ENCODE results near the gene COX20. TPM values are rescaled to one million over a fixed set of nuclear protein-coding genes. Genes with fewer than 3 reads are reported as not detected.
"Not testable (repeated sequence)": the region's sequence is repeated elsewhere in the genome, so short reads cannot be mapped to it uniquely, and the experiment has no call there.

The COX20 gene, protein sequence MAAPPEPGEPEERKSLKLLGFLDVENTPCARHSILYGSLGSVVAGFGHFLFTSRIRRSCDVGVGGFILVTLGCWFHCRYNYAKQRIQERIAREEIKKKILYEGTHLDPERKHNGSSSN
- total RNA-seq = 70.5 TPM

DNA sequence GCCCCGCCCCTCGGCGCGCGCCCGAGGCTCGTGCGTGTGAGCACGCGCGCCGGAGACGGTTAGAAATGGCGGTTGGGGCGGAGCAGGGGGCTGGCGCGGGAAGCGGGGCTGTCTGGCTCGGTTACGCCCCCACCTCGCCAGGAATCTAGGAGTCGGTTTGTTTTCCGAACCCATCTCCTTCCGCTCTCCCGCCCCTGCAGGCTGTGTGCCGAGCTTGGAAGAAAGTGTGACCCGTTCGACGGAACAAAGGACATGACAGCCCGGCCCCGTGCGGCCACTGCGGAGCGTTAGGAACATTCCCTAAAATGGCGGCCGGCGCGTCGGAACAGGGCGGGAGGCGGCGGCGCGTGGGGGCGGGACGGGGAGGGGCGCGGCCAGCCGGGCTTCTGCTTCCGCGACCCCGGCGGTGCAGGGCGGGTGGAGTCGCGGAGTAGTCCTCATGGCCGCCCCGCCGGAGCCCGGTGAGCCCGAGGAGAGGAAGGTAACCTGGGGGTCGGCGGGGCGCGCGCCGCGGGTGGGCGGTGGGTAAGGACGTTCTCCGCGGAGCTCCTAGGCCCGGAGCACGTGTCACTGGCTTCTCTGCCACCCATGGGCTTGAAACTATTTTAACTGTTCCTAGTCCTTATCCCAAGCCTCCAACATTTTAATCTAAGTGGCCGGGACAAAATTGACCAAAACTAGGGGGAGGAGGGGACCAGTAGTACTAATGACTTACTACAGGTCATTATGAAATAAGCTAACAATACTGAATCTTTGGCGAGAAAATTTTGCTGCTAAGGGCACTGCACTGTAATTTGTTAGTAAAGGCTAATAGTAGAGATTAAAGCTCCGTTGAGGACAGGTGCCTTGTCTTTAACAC is at the start of gene COX20:
TSS of gene COX20 (plus strand) at position 383 of the 859 bp plus-strand sequence. CDS start at position 440, 57 bp downstream.
- FAIRE-seq (no peak), DNase-seq (ENCODE audit: low spot score in 2 of 2) (peak; percentile 83 to 94)

DNA sequence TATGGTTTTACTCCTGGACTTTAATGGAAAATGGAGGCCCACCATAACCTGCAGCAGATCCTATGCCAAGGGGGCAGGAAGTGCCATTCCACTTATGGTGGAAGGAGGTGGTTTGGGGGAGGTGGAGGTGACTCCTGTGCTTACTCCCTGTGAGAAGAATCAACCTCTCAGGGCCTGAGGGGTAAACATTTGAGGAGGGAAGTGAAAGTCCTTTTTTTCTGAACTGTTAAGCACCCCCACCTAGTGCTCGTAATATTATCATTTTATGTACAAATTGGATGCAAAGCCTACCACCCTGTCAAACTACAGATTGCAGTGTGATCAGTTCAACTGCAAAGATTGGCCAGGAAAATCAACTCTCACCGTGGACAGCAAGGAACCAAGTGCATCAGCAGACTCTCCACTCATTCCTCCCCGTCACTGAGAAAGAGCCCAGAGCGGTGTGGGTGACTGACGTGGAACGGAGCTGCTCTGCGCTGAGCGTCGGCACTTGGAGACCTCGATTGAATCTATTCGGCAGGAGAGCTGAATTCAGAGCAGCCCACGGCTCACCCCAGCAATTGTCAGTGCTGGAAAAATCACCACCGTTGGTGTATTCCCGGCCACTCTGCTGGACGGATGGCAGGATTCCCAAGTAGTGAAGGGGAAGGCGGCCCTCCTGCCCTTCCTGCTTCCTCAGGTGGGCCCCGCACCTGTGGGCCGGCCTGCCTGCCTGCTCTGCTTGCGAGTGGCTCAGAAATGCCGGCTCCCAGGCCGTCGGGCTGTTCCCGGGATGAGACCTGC is 46.8 kb upstream of the COX20 start:
- FAIRE-seq = no peak
- no peak for DNase-seq (ENCODE audit: low spot score in 2 of 2)

DNA sequence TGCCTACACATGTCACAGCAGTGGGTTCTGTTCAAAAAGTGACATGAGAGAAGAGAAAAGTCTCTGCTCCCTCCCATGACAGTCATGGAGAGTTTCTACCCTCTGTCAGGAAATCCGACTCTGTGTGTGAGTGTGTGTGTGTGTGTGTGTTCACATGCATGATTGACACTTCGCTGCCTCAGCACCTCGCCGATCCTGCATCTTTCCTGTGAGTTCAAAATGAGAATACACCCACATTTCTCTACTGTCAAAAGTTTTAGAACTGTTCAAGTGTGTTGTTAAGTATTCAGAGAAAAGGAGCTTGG is 46.2 kb upstream of the COX20 start:
- FAIRE-seq (no peak), DNase-seq (ENCODE audit: low spot score in 2 of 2) (no peak)

DNA sequence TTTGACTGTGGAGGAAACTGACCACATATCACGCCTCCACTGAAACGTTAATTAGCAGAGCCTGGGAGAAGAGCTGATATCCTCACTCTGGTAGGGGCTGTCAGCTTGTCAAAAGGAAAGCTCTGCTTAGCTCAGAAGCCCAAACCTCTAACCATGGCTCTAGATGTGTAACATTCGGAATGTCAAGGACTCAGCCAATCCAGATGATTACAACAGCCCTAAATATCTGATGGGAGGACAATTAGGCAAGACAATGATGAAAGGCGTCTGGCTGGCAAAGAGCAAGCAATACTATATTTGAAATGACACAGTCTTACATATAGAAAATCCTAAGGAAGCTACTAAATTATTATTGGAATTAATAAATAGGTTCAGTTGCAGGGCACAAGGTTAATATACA is 45.7 kb upstream of the COX20 start:
- no peak for FAIRE-seq

DNA sequence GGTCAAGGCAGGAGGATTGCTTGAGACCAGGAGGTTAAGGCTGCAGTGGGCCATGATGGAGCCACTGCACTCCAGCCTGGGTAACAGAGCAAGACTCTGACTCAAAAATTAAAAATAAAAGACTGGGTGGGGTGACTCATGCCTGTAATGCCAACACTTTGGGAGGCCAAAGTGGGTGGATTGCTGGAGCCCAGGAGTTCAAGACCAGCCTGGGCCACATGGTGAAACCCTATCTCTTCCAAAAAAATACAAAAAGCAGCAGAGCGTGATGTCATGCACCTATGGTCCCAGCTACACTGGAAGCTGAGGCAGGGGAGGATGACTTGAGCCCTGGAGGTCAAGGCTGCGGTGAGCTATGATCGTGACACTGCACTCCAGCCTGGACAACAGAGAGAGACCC is 44.4 kb upstream of the COX20 start:
- no peak for DNase-seq (ENCODE audit: low spot score in 2 of 2)
- no peak for FAIRE-seq

More for the DNA sequence above, 45.7 kb upstream of the COX20 start:
- DNase-seq (ENCODE audit: low spot score in 2 of 2) = no peak

DNA sequence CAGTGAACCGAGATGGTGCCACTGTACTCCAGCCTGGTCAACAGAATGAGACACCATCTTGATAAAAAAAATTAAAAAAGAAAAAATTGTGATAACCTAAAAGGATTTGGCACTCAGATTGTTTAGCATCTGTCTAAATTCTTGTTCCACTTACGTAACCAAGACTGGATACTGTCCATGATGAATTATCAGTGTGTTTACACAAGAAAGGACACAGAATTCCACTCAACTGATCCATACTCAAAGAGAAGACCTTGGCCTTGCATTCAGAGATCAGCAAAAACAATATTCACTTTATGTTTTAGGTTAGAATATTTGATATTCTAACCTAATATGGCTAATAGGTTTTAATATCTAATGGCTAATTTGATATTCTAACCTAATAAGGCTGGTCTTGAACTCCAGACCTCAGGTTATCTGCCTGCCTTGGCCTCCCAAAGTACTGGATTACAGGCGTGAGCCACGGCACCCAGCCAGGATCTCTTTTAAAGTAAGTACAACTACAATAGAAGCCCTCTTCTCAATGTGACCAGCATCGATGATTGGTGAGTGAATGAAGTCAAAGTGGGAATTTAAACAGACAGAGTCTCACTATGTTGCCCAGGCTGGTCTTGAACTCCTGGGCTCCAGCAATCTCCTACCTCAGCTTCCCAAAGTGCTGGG is 43.1 kb upstream of the COX20 start:
- FAIRE-seq = no peak
- DNase-seq (ENCODE audit: low spot score in 2 of 2) = no peak

DNA sequence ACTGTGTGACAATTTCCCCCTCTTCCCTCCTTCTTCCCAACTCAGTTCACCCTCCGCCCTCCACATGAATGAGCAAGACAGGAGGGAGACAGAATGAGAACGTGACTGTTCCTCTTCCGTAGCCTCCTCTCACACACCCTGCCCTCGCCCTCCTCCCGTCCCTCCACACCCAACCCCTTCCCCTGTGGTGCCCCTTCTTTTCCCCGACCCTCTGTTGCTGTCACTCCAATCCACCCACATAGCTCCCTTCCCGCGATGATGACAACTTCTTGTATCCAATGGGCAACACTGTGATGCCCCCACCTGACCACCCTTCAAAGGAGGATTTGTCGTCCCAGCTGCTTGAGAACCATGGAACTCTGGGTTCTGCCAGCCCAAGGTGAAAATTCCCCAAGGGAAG is 41.4 kb upstream of the COX20 start:
- DNase-seq (ENCODE audit: low spot score in 2 of 2) = no peak
- no peak for FAIRE-seq

DNA sequence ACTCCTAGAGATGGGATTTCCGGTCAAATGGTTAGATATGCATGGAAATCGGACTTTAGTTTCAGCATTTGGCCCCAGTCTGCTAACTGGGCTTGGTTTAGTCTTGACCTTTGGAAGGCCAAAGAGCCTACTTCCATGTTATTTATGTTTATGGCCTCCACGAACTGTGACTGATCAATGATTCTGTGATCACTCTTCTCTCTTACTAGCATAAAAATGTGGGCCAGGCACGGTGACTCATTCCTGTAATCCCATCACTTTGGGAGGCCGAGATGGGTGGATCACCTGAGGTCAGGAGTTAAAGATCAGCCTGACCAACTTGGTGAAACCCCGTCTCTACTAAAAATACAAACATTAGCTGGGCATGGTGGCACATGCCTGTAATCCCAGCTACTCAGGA is 40.9 kb upstream of the COX20 start:
- DNase-seq (ENCODE audit: low spot score in 2 of 2); FAIRE-seq: not testable (repeated sequence)

DNA sequence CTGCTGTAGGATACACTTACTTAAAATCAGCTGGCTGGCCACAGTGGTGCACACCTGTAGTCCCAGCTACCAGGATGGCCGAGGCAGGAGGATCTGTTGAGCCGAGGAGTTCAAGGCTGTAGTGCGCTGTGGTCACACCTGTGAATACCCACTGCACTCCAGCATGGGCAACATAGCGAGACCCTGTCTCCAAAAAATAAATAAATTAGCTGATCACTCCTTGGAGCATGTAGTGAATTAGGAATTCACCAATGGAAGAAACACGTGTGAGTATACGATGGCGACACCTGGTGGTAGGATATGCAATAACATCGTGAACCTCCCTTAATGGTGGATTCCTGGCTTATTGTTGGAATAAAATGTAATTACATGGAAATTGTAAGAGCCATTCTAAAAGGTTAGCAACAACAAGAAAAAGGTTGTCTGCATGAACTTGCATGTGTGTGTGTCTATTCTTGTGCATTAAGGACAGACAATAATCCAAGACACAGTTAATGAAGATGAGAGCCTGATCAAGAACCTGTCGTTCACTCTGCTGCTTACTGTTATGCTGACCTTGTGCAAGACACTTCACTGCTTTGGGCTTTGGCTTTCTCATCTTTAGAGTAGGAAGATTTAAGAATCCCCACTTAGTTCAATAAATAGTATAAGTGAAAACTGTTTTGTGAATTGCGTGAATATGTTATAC is 38.6 kb upstream of the COX20 start:
- DNase-seq (ENCODE audit: low spot score in 2 of 2) = peak; percentile 51 to 55
- FAIRE-seq = peak; percentile 42

DNA sequence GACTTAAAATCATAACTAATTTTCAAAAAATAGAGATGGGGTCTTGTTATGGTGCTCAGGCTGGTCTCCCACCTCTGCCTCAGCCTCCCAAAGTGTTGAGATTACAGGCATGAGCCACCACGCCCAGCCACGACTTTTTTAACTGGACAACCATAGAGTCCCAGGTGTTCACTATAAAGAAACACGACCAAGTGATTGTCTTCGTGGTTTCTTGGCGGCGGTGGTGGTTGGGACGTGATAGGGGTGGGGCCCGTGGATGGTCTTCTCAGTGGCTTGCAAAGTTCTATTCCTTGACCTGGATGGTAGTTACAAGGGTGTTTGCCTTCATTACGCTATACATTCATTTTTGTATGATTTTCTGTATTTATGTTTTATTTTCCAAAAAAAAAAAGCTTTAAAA is 34.6 kb upstream of the COX20 start:
- DNase-seq (ENCODE audit: low spot score in 2 of 2) (no peak), FAIRE-seq (no peak)

DNA sequence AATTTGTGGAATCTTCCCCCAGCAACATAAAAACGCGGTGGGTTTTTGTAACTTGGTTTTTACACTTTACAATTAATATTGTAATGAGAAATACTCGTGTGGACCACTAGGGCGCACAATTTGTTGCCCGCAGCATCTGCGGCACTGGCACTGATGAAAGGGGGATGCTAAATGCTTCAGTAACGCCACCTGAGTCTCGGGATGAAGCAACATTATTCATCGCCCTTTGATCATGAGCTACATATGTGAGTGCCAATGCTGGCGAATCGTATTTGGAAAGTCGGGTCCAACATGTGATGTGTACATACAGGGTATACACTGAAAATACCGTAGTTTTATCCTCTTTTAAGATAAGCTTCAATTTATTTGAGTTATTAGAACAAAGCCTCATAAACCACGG is 34.2 kb upstream of the COX20 start:
- FAIRE-seq (no peak), DNase-seq (ENCODE audit: low spot score in 2 of 2) (peak in 1 of 2 donors; percentile 63)

DNA sequence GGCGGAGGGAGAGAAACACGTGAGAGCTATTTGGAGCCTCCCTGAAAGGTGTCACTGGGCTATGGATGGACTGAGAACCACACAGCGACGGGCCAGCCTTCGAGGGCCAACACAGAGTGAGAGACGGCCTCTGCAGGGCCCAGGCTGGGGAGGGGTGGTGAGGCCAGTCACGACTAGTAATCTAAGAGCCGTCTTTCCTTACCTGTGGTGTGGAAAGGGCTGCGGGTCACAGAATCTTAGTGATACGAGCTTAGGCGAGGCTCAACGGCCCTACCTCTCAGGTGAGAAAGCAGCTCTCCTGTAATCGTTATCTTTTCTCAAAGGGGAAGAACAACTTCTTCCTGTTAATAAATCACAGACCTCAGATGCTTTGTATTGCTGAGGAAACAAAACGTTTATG is 33.4 kb upstream of the COX20 start:
- DNase-seq (ENCODE audit: low spot score in 2 of 2) (no peak), FAIRE-seq (no peak)

DNA sequence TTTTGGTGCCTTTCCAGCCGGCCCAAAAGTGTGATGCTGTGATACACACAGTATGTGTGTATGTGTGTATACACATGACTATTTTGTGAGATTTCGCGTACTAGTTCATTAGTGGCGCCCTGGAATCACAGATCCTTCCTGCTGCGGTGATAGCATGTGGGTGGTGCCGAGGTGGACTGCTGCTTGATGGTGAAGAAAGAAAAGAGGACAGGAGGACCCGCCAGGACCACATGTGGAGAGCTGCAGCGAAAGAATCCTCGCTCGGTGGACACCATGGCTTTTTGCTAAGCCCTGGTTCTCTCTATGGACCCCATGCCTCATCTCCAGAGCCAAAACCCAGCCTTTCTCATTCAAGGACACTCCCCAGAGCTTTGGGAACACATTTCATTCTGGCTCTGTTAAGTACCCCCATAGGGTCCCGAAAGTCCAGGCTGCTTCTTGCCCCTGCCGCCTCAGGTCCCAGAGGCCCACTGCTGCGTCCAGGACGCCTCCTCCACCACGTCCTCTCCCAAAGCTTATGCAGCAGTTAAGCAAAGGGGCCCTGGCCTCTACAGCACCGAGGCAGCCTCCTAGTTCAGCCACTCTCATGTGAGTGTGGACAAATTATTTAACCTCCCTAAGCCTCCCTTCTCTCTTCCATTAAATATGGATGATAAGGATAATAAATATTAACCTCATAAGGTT is 32.8 kb upstream of the COX20 start:
- DNase-seq (ENCODE audit: low spot score in 2 of 2) (no peak), FAIRE-seq (no peak)

DNA sequence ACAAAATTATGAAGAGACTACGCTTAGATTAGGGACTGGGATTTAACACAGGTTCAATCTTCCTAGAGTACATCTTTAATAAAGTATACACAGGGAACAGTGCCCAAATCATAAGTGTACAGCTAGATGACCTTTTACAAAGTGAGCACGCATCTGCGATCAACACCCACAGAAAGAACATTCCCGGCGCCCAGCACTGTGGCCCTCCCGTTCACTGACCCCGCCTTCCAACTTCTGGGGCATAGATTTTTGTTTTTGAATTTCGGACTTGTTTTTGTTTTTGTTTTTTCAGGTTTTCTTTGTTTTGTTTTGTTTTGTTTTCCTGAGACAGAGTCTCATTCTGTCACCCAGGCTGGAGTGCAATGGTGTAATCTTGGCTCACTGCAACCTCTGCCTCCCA is 30.6 kb upstream of the COX20 start:
- no peak for FAIRE-seq

DNA sequence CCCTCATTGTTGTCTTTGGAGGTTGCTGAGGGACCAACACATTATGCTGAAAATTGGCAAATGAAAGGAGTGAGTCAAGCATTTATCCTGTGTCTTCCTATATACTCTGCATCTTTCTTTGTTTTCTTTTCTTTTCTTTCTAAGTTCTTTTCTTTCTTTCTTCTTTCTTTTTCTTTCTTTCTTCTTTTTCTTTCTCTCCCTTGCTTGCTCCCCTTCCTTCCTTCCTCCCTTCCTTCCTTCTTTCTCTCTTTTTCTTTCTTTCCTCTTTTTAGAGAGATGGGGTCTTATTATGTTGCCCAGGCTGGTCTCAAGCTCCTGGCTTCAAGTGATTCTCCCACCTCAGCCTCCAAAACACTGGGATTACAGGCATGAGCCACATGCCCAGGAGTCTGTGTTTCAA is 28.3 kb upstream of the COX20 start:
- DNase-seq (ENCODE audit: low spot score in 2 of 2) = no peak
- FAIRE-seq = no peak

More for the DNA sequence above, 30.6 kb upstream of the COX20 start:
- DNase-seq (ENCODE audit: low spot score in 2 of 2) = no peak

DNA sequence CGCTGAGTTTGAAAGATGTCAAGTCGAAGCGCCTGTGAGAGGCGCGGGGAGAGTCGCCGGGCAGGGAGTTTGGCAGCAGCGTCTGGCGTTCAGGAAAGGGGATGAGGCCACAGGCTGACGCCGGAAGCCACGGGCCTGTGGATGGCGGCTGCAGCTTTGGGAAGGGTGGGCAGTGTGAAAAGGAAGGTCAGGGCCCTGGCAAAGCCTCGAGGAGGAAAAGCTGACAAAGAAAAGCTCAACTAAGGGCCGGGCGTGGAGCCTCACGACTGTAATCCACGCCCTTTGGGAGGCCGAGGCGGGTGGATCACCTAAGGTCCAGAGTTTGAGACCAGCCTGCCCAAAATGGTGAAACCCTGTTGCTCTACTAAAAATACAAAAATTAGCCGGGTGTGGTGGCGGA is 25.2 kb upstream of the COX20 start:
- DNase-seq (ENCODE audit: low spot score in 2 of 2) = no peak
- FAIRE-seq = no peak

DNA sequence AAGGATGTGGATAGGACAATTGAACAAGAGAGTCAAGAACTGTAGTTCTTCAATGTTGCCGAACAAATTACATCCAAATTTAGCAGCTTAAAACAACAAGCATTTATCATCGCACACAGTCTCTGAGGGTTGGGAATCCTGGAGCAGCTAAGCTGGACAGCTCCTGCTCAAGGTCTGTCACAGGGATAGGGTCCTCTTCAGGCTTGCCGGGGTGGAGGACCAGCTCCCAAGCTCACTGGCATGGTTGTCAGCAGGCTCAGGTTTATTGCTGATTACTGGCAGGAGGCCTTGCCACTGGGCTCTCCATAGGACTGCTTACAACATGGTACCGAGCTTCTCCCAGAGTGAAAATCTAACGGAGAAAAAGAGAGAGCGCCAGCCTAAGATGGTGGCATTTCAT is 22.1 kb upstream of the COX20 start:
- DNase-seq (ENCODE audit: low spot score in 2 of 2) (no peak), FAIRE-seq (no peak)

DNA sequence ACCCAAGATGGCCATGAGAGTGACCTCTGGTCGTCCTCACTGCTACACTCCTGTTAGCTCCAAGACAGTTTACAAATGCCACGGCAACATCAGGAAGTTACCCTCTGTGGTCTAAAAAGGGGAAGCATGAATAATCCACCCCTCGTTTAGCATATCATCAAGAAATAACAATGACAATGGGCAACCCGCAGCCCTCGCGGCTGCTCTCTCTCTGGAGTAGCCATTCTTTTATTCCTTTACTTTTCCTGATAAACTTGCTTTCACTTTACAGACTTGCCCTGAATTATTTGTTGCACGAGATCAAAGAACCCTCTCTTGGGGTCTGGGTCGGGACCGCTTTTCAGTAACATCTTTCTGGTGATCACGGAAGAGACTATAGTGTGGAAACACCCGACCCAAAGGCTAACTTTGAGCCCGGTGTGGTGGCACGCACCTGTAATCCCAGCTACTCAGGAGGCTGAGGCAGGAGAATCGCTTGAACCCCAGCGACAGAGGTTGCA is 19.8 kb upstream of the COX20 start:
- FAIRE-seq = no peak
- DNase-seq (ENCODE audit: low spot score in 2 of 2) = no peak

DNA sequence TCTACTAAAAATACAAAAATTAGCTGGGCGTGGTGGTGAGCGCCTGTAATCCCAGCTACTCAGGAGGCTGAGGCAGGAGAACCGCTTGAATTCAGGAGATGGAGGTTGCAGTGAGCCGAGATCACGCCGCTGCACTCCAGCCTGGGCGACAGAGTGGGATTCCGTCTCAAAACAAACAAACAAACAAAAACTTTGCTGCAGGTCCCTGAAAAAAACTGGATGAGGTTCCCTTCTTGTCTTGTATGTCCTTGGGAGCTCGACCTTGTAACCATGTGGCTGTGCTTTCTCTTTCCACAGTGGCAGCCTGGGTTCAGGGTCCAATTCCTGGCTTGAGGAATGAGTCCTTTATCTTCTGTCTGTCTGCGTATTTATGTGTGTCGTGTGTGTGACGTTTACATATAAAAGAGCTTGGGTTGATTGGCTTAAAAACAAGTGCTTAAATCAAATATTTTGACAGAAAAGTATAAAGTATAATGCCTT is 18.0 kb upstream of the COX20 start:
- DNase-seq (ENCODE audit: low spot score in 2 of 2) = no peak
- no peak for FAIRE-seq

DNA sequence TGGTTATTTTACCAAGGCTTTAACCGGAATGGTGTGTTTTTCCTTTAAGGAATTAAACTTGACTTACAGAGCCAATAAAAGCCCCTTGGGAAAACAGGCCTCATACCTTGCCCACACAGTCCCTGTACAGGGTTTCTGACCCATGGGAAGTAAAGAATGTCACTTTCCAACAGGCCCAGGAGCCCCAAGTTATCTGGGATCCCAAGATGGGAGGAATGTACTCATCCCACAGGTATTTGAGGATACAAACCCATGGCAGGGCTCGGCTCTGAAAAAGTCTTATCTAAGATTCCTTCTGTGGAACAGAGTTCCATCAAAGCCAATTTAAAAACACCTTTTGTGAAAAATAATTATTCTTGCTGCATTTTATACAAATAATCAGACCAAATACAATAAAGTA is 15.3 kb upstream of the COX20 start:
- FAIRE-seq = no peak
- DNase-seq (ENCODE audit: low spot score in 2 of 2) = no peak

All from frontal cortex (tissue), 4 donors.